ENCODE measurements around the gene PITRM1. TPM values are rescaled to one million over a fixed set of nuclear protein-coding genes. Genes with fewer than 3 reads are reported as not detected.
"Not testable (repeated sequence)": the region's sequence is repeated elsewhere in the genome, so short reads cannot be mapped to it uniquely, and the experiment has no call there.

The PITRM1 gene, protein sequence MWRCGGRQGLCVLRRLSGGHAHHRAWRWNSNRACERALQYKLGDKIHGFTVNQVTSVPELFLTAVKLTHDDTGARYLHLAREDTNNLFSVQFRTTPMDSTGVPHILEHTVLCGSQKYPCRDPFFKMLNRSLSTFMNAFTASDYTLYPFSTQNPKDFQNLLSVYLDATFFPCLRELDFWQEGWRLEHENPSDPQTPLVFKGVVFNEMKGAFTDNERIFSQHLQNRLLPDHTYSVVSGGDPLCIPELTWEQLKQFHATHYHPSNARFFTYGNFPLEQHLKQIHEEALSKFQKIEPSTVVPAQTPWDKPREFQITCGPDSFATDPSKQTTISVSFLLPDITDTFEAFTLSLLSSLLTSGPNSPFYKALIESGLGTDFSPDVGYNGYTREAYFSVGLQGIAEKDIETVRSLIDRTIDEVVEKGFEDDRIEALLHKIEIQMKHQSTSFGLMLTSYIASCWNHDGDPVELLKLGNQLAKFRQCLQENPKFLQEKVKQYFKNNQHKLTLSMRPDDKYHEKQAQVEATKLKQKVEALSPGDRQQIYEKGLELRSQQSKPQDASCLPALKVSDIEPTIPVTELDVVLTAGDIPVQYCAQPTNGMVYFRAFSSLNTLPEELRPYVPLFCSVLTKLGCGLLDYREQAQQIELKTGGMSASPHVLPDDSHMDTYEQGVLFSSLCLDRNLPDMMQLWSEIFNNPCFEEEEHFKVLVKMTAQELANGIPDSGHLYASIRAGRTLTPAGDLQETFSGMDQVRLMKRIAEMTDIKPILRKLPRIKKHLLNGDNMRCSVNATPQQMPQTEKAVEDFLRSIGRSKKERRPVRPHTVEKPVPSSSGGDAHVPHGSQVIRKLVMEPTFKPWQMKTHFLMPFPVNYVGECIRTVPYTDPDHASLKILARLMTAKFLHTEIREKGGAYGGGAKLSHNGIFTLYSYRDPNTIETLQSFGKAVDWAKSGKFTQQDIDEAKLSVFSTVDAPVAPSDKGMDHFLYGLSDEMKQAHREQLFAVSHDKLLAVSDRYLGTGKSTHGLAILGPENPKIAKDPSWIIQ
- total RNA-seq, result 100 to 1,000 TPM in 1 of 2 donors, 10 to 100 TPM in 1; 47.7 to 103 TPM

DNA sequence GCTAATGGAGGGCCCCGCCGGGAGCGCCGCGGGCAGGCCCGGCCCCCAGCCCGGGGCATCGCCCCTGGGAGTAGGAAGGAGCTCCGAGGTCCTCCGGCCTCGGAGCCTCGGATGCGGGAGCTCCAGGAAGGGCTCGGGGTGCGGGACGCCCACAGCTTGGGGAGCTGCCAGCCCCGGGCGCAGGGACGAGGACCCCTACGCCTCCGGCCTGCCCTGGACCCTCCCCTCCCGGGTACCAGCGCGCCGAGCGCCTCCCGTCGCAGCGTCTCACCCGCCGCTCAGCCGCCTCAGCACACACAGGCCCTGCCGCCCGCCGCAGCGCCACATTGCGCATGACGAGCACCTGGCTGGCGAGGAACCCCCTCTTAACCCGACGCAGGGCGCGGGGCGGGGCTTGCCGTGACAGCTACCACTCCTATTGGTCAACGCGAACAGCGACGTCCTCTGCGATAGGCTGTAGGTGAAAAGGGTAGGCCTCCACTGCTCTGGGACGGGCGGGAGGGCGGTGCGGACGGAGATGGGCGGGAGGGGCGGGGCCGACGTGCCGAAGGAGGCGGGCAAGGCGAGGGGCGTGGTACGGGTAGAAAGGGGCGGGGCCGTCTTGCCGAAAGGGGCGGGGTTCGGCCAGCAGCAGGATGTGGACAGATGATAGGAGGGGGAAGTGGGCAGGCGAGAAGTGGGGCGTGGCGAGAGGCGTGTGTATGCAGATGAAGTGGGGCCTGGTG is at the start of gene PITRM1:
TSS of gene PITRM1 (minus strand) at position 337 of the 725 bp plus-strand sequence. CDS start at position 327, 10 bp downstream.
- Histone ChIP-seq H3K36me3 (peaks cover 0 to 3% of the 10 kb centered on the region in 2 donors), H3K4me1 (replicated peaks) (no peaks in the 10 kb centered on the region), H3K27me3 (replicated peaks; ENCODE audit: insufficient read depth) (no peaks in the 10 kb centered on the region), H3K4me3 (peak within 1 kb of the TSS; percentile 68 to 69), H3K9me3 (no peaks in the 10 kb centered on the region), H3K27ac (peak within 1 kb of the TSS; percentile 75 to 85)
- intact Hi-C loops (cut with DNase I), result loop anchor here (5.0 kb wide), 1 partner anchor 105 kb away; the partner anchor contains the start of gene PFKP
- TF ChIP-seq, protein P1, sequence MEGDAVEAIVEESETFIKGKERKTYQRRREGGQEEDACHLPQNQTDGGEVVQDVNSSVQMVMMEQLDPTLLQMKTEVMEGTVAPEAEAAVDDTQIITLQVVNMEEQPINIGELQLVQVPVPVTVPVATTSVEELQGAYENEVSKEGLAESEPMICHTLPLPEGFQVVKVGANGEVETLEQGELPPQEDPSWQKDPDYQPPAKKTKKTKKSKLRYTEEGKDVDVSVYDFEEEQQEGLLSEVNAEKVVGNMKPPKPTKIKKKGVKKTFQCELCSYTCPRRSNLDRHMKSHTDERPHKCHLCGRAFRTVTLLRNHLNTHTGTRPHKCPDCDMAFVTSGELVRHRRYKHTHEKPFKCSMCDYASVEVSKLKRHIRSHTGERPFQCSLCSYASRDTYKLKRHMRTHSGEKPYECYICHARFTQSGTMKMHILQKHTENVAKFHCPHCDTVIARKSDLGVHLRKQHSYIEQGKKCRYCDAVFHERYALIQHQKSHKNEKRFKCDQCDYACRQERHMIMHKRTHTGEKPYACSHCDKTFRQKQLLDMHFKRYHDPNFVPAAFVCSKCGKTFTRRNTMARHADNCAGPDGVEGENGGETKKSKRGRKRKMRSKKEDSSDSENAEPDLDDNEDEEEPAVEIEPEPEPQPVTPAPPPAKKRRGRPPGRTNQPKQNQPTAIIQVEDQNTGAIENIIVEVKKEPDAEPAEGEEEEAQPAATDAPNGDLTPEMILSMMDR (IDR thresholded peaks at IDR 0.05), result peak in 2 of 4 experiments; percentile 15 to 32
- peak; percentile 98 for TF ChIP-seq POLR2AphosphoS5 (IDR thresholded peaks at IDR 0.05)
- peak; percentile 99 for TF ChIP-seq POLR2A (IDR thresholded peaks at IDR 0.05)
- under 1% methylated on average over 73 of the region's 73 CpGs for WGBS
- peak; percentile 99 for DNase-seq (ENCODE audit: low spot score)

DNA sequence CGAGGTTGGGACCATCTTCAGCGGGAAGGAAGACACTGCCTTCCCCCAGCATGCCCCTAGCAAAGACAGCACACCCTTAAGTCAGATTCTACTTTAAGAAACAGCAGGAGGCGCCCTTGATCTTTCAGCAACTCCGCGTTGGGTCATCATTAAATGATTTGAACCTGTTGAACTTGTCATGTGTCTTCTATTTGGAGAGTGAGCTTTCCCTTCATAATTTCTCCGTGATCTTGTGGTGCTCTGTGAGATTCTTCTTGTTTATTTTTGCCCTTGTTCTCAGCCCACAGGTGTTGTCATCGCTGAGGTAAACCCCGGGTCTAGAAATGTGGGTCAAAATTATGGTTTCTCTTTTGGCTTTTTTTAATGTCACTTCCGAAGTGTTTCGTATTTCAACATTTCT is 49.5 kb upstream of the PITRM1 start:
- TF ChIP-seq, protein P1 (IDR thresholded peaks at IDR 0.05), result no peak
- Histone ChIP-seq H3K4me3 (no peak overlapping the region), H3K36me3 (no peaks in the 10 kb centered on the region), H3K4me1 (replicated peaks) (no peaks in the 10 kb centered on the region), H3K9me3 (no peaks in the 10 kb centered on the region), H3K27me3 (replicated peaks; ENCODE audit: insufficient read depth) (no peaks in the 10 kb centered on the region), H3K27ac (no peak overlapping the region)
- intact Hi-C loops (cut with DNase I), result no loop called here
- WGBS, result 83% methylated on average over 10 of the region's 10 CpGs
- no peak for DNase-seq (ENCODE audit: low spot score)

DNA sequence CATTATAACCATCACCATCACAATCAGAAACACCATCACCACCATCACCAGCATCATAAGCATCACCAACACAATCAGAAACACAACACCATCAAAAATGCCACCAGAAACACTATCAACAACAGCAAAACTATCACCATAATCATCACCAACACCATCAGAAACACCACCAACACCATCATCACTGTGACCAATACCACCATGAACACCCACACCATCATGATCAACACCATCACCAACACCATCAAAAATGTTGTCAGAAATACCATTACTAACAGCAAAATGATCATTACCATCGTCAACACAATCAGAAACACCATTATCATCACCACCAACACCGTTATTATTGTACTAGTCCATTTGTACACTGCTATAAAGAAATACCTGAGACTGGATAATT is 49.0 kb upstream of the PITRM1 start:
- H3K9me3 ChIP-seq; H3K4me1 ChIP-seq (replicated peaks); intact Hi-C loops (cut with DNase I); H3K4me3 ChIP-seq; H3K27me3 ChIP-seq (replicated peaks; ENCODE audit: insufficient read depth); H3K36me3 ChIP-seq; DNase-seq (ENCODE audit: low spot score); H3K27ac ChIP-seq: not testable (repeated sequence)
- WGBS, result 100% methylated on average over 1 of the region's 2 CpGs

DNA sequence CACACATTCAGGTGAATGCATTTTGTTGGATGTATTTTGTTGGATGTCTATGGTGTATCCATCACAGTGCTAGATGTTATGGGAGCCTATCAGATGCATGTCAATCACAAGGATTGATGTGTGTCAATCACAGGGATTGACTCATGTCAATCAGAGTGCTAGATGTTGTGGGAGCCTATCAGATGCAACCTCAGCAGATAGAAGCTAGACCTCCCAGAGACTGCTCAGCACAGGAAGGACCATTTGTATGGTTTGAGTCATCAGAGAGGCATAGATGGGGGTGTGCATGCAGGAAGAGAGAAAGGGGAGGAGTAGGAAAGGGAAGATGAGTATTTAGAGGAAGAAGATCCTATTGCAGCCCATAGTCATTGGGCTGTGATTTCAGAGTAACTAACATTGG is 48.3 kb upstream of the PITRM1 start:
- no peaks in the 10 kb centered on the region for H3K27me3 ChIP-seq (replicated peaks; ENCODE audit: insufficient read depth)

DNA sequence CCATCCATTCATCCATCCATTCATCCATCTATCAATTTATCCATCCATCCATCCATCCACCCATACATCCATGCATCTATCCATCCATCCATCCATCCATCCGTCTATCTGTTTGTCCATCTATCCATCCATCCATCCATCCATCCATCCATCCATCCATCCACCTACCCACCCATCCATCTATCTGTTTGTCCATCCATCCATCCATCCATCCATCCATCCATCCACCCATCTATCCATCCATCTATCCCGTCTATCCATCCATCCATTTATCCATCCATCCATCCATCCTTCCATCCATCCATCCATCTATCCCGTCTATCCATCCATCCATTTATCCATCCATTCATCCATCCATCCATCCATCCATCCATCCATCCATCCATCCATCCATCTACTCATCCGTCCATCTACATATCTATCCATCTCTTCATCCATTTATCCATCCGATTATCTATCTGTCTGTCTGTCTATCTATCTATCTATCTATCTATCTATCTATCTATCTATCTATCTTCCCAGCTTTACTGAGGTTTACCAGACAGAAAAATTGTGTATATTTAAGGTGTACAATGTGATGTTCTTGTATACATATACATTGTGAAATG is 46.5 kb upstream of the PITRM1 start:
- H3K36me3 ChIP-seq; H3K27ac ChIP-seq; H3K9me3 ChIP-seq; DNase-seq (ENCODE audit: low spot score); intact Hi-C loops (cut with DNase I); H3K27me3 ChIP-seq (replicated peaks; ENCODE audit: insufficient read depth); H3K4me3 ChIP-seq; H3K4me1 ChIP-seq (replicated peaks): not testable (repeated sequence)
- WGBS, result 93% methylated on average over 5 of the region's 5 CpGs

More for the DNA sequence above, 48.3 kb upstream of the PITRM1 start:
- TF ChIP-seq POLR2A (IDR thresholded peaks at IDR 0.05) (no peak), POLR2AphosphoS5 (IDR thresholded peaks at IDR 0.05) (no peak)
- TF ChIP-seq, protein P1 (IDR thresholded peaks at IDR 0.05), result no peak
- intact Hi-C loops (cut with DNase I), result no loop called here
- Histone ChIP-seq H3K27ac (no peak overlapping the region), H3K4me3 (no peak overlapping the region), H3K9me3 (no peaks in the 10 kb centered on the region), H3K36me3 (no peaks in the 10 kb centered on the region), H3K4me1 (replicated peaks) (no peaks in the 10 kb centered on the region)
- DNase-seq (ENCODE audit: low spot score), result no peak
